ENCODE data around the gene TCF15.

The TCF15 gene

GRCh38 chr20:635028-635892 is 25.2 kb upstream of the TCF15 start:
- Histone ChIP-seq H2AFZ (ENCODE audit: low read depth, low read length) (no peak overlapping the region), H3K4me1 (ENCODE audit: low read length) (no peaks in the 10 kb centered on the region), H3K36me3 (replicated peaks; ENCODE audit: low read depth, low read length) (no peaks in the 10 kb centered on the region), H3K27me3 (ENCODE audit: low read depth, low read length) (peaks cover 23% of the 10 kb centered on the region), H3K9ac (ENCODE audit: low read length) (no peak overlapping the region), H3K9me3 (ENCODE audit: insufficient read depth, low read length) (no peaks in the 10 kb centered on the region), H3K4me3 (ENCODE audit: low read length) (no peak overlapping the region), H4K20me1 (ENCODE audit: insufficient read depth, low read length) (no peaks in the 10 kb centered on the region), H3K79me2 (ENCODE audit: low read length) (no peaks in the 10 kb centered on the region), H3K4me2 (ENCODE audit: low read length) (no peak overlapping the region), H3K27ac (ENCODE audit: low read length) (no peak overlapping the region)
- TF ChIP-seq EZH2phosphoT487 (IDR thresholded peaks at IDR 0.05; ENCODE audit: low read depth): no peak
- no peak for TF ChIP-seq CTCF (IDR thresholded peaks at IDR 0.05; ENCODE audit: low read depth, low read length)

- H4K20me1 ChIP-seq (ENCODE audit: insufficient read depth, low read length): no peaks in the 10 kb centered on the region
- H3K36me3 ChIP-seq (replicated peaks; ENCODE audit: low read depth, low read length): no peaks in the 10 kb centered on the region
- no peaks in the 10 kb centered on the region for H3K4me1 ChIP-seq (ENCODE audit: low read length)
- H3K9me3 ChIP-seq (ENCODE audit: insufficient read depth, low read length): no peaks in the 10 kb centered on the region
- H3K4me2 ChIP-seq (ENCODE audit: low read length): no peak overlapping the region
- no peak for TF ChIP-seq CTCF (IDR thresholded peaks at IDR 0.05; ENCODE audit: low read depth, low read length)
- no peak overlapping the region for H3K27ac ChIP-seq (ENCODE audit: low read length)
- no peaks in the 10 kb centered on the region for H3K79me2 ChIP-seq (ENCODE audit: low read length)
- H3K4me3 ChIP-seq (ENCODE audit: low read length): no peak overlapping the region
- peaks cover 23% of the 10 kb centered on the region for H3K27me3 ChIP-seq (ENCODE audit: low read depth, low read length)
- H2AFZ ChIP-seq (ENCODE audit: low read depth, low read length): no peak overlapping the region
- H3K9ac ChIP-seq (ENCODE audit: low read length): no peak overlapping the region
These were observed 24.2 kb upstream of the TCF15 start for GRCh38 chr20:634148-634925.

- TF ChIP-seq CTCF (IDR thresholded peaks at IDR 0.05; ENCODE audit: low read depth, low read length): no peak
- TF ChIP-seq EZH2phosphoT487 (IDR thresholded peaks at IDR 0.05; ENCODE audit: low read depth): no peak
- H4K20me1 ChIP-seq (ENCODE audit: insufficient read depth, low read length): no peaks in the 10 kb centered on the region
- no peak overlapping the region for H3K4me3 ChIP-seq (ENCODE audit: low read length)
- no peaks in the 10 kb centered on the region for H3K36me3 ChIP-seq (replicated peaks; ENCODE audit: low read depth, low read length)
- H3K79me2 ChIP-seq (ENCODE audit: low read length): no peaks in the 10 kb centered on the region
- H3K9ac ChIP-seq (ENCODE audit: low read length): no peak overlapping the region
- H3K4me1 ChIP-seq (ENCODE audit: low read length): no peaks in the 10 kb centered on the region
- H3K27me3 ChIP-seq (ENCODE audit: low read depth, low read length): peaks cover 15% of the 10 kb centered on the region
- no peak overlapping the region for H3K27ac ChIP-seq (ENCODE audit: low read length)
- H2AFZ ChIP-seq (ENCODE audit: low read depth, low read length): no peak overlapping the region
- no peak overlapping the region for H3K4me2 ChIP-seq (ENCODE audit: low read length)
- no peaks in the 10 kb centered on the region for H3K9me3 ChIP-seq (ENCODE audit: insufficient read depth, low read length)
These were observed 21.0 kb upstream of the TCF15 start for GRCh38 chr20:631101-631500.

GRCh38 chr20:626579-626978 is 16.5 kb upstream of the TCF15 start:
- Histone ChIP-seq H2AFZ (ENCODE audit: low read depth, low read length) (no peak overlapping the region), H3K36me3 (replicated peaks; ENCODE audit: low read depth, low read length) (no peaks in the 10 kb centered on the region), H3K4me3 (ENCODE audit: low read length) (no peak overlapping the region), H4K20me1 (ENCODE audit: insufficient read depth, low read length) (no peaks in the 10 kb centered on the region), H3K9ac (ENCODE audit: low read length) (no peak overlapping the region), H3K4me2 (ENCODE audit: low read length) (no peak overlapping the region), H3K27me3 (ENCODE audit: low read depth, low read length) (peaks cover 7% of the 10 kb centered on the region; the same call in 1 of the 2 replicates), H3K9me3 (ENCODE audit: insufficient read depth, low read length) (no peaks in the 10 kb centered on the region), H3K27ac (ENCODE audit: low read length) (no peak overlapping the region), H3K79me2 (ENCODE audit: low read length) (no peaks in the 10 kb centered on the region), H3K4me1 (ENCODE audit: low read length) (0 out of 2 replicates have a peak, but pooled peaks cover 4% of the 10 kb centered on the region)
- TF ChIP-seq CTCF (IDR thresholded peaks at IDR 0.05; ENCODE audit: low read depth, low read length) (no peak), EZH2phosphoT487 (IDR thresholded peaks at IDR 0.05; ENCODE audit: low read depth) (no peak)

Data from OCI-LY3 (cell line).